H1 (cell line): Measurements from ENCODE around the gene OR5AP2. TPM values are rescaled to one million over a fixed set of nuclear protein-coding genes. Genes with fewer than 3 reads are reported as not detected.

ENCODE experiments used
- CTCF ChIA-PET: fragments of 300-600 bp; sonication (Branson Sonifier 250); formaldehyde crosslinking; loops from one replicate; lab custom pipeline; 2021; ENCODE audit not compliant: partially characterized antibody; lab: Charles Lee
- POLR2A ChIA-PET: fragments of 300-600 bp; sonication (Branson Sonifier 250); formaldehyde crosslinking; loops from one replicate; lab custom pipeline; 2021; ENCODE audit warnings: inconsistent platforms; ENCODE audit not compliant: partially characterized antibody; lab: Charles Lee
- DNase-seq, 2 experiments: peaks; one replicate each; pipeline versions ENCODE4 v3.0.0 to v3.0.0-alpha.2; 2010 to 2022; ENCODE audit warnings: low spot score in 2 of 2, low read depth in 1 of 2, mixed read lengths in 1 of 2
- FAIRE-seq: peaks from 2 replicates; lab custom pipeline; 2011; peaks lifted over from hg19 to GRCh38; lab: Jason Lieb, UNC
- H2AFZ ChIP-seq: 2 replicates; pipeline ENCODE4 v1.8.1; 2012; ENCODE audit warnings: low read length, inconsistent platforms
- H2AK5ac ChIP-seq: 2 replicates; pipeline ENCODE4 v1.6.1; 2013; ENCODE audit warnings: low read depth, low read length
- H2BK120ac ChIP-seq: replicated peaks from 2 replicates; pipeline ENCODE3; 2013; ENCODE audit warnings: low read depth, low read length, inconsistent platforms
- H2BK12ac ChIP-seq: 2 replicates; pipeline ENCODE4 v1.6.1; 2013; ENCODE audit warnings: low read depth, low read length
- H2BK15ac ChIP-seq: 2 replicates; pipeline ENCODE4 v1.6.1; 2013; ENCODE audit warnings: low read length
- H2BK20ac ChIP-seq: 2 replicates; pipeline ENCODE4 v1.6.1; 2013; ENCODE audit warnings: low read length
- H2BK5ac ChIP-seq: 2 replicates; pipeline ENCODE4 v1.6.1; 2013; ENCODE audit warnings: low read depth, low read length
- H3K14ac ChIP-seq: 2 replicates; pipeline ENCODE4 v1.6.1; 2013; ENCODE audit warnings: inconsistent platforms; ENCODE audit not compliant: insufficient read length
- H3K18ac ChIP-seq: 2 replicates; pipeline ENCODE4 v1.6.1; 2013; ENCODE audit warnings: low read length; ENCODE audit errors: extremely low read depth
- H3K23ac ChIP-seq: 2 replicates; pipeline ENCODE4 v1.6.1; 2013; ENCODE audit warnings: inconsistent platforms; ENCODE audit not compliant: insufficient read length
- H3K23me2 ChIP-seq: 2 replicates; pipeline ENCODE4 v1.6.1; 2013; ENCODE audit warnings: low read depth, low read length
- H3K27ac ChIP-seq: 2 replicates; pipeline ENCODE4 v1.6.1; 2011; ENCODE audit warnings: low read depth, low read length, inconsistent platforms
- H3K27me3 ChIP-seq, 4 experiments: replicated peaks in 1 of 4; 1 replicate in 1 of 4; 2 replicates in 3 of 4; pipeline versions ENCODE4 v1.6.1 to v1.8.1; 2011 to 2013; ENCODE audit warnings: low read length in 3 of 4, mild to moderate bottlenecking in 3 of 4, inconsistent platforms in 2 of 4, mixed read lengths in 2 of 4, moderate library complexity in 1 of 4; ENCODE audit not compliant: control insufficient read depth in 3 of 4, insufficient read depth in 3 of 4; ENCODE audit errors: extremely low read depth in 1 of 4
- H3K36me3 ChIP-seq, 4 experiments: 2 replicates each; pipeline versions ENCODE4 v1.6.1 to v1.8.1; 2011 to 2013; ENCODE audit warnings: mild to moderate bottlenecking in 4 of 4, low read length in 3 of 4, moderate library complexity in 2 of 4, control low read depth in 1 of 4, inconsistent platforms in 1 of 4; ENCODE audit not compliant: insufficient read depth in 4 of 4, control insufficient read depth in 2 of 4
- H3K4ac ChIP-seq: replicated peaks from 2 replicates; pipeline ENCODE3; 2013; ENCODE audit warnings: low read length, low read depth, mixed read lengths, inconsistent platforms; ENCODE audit not compliant: insufficient read length
- H3K4me1 ChIP-seq, 4 experiments: replicated peaks in 1 of 4; 1 replicate in 1 of 4; 2 replicates in 3 of 4; pipeline versions ENCODE4 v1.6.1 to v1.8.1; 2011 to 2013; ENCODE audit warnings: low read length in 3 of 4, inconsistent platforms in 2 of 4, mixed read lengths in 1 of 4; ENCODE audit not compliant: insufficient read depth in 4 of 4, control insufficient read depth in 3 of 4
- H3K4me2 ChIP-seq, 2 experiments: 2 replicates each; pipeline versions ENCODE4 v1.6.1 to v1.8.1; 2011 to 2013; ENCODE audit warnings: low read depth in 2 of 2, low read length in 2 of 2, control low read depth in 1 of 2, inconsistent platforms in 1 of 2, mild to moderate bottlenecking in 1 of 2; ENCODE audit not compliant: insufficient read depth in 1 of 2
- H3K4me3 ChIP-seq, 4 experiments: fragments of 200-600, 300-600 bp in 1 of 4; sonication (generic), shearing (Covaris generic), sonication (Bioruptor Twin) in 1 of 4; 2 replicates each; pipeline versions ENCODE4 v1.5.1 to v1.8.1; 2011 to 2016; ENCODE audit warnings: low read length in 4 of 4, low read depth in 3 of 4, control low read depth in 2 of 4, inconsistent platforms in 2 of 4, mild to moderate bottlenecking in 2 of 4, mixed read lengths in 1 of 4, moderate library complexity in 1 of 4; ENCODE audit not compliant: insufficient read depth in 2 of 4; ENCODE audit errors: extremely low read depth in 1 of 4
- H3K56ac ChIP-seq: replicated peaks from 2 replicates; pipeline ENCODE3; 2013; ENCODE audit warnings: low read depth, mild to moderate bottlenecking, mixed read lengths, low read length, inconsistent platforms; ENCODE audit not compliant: insufficient read length
- H3K79me1 ChIP-seq: 2 replicates; pipeline ENCODE4 v1.6.1; 2013; ENCODE audit warnings: low read depth, low read length, control low read depth
- H3K79me2 ChIP-seq, 2 experiments: 2 replicates each; pipeline versions ENCODE4 v1.6.1 to v1.8.1; 2012 to 2013; ENCODE audit warnings: low read length in 2 of 2, mild to moderate bottlenecking in 2 of 2, inconsistent platforms in 1 of 2; ENCODE audit not compliant: insufficient read depth in 2 of 2, control insufficient read depth in 1 of 2
- H3K9ac ChIP-seq, 4 experiments: replicated peaks in 1 of 4; 1 replicate in 1 of 4; 2 replicates in 3 of 4; pipeline versions ENCODE4 v1.6.1 to v1.8.1; 2011 to 2013; ENCODE audit warnings: low read depth in 3 of 4, low read length in 3 of 4, control low read depth in 2 of 4, mild to moderate bottlenecking in 2 of 4, moderate library complexity in 2 of 4, inconsistent platforms in 1 of 4; ENCODE audit errors: extremely low read depth in 1 of 4
- H3K9me3 ChIP-seq, 2 experiments: 2 replicates each; pipeline versions ENCODE4 v1.6.1 to v1.8.1; 2012 to 2013; ENCODE audit warnings: mild to moderate bottlenecking in 2 of 2, moderate library complexity in 2 of 2, control low read depth in 1 of 2, inconsistent platforms in 1 of 2, low read depth in 1 of 2, low read length in 1 of 2, mixed read lengths in 1 of 2; ENCODE audit not compliant: insufficient read depth in 2 of 2
- H4K20me1 ChIP-seq, 2 experiments: replicated peaks in 1 of 2; 2 replicates each; pipeline versions ENCODE3 to v1.8.1; 2011 to 2013; ENCODE audit warnings: inconsistent platforms in 2 of 2, low read length in 2 of 2, mild to moderate bottlenecking in 1 of 2; ENCODE audit not compliant: insufficient read depth in 2 of 2, control insufficient read depth in 1 of 2
- H4K5ac ChIP-seq: 2 replicates; pipeline ENCODE4 v1.6.1; 2013; ENCODE audit warnings: low read length, low read depth, mixed read lengths, inconsistent platforms; ENCODE audit not compliant: insufficient read length
- H4K8ac ChIP-seq: 2 replicates; pipeline ENCODE4 v1.8.0; 2013; ENCODE audit warnings: mild to moderate bottlenecking, moderate library complexity, low read length, inconsistent platforms; ENCODE audit not compliant: insufficient read depth; ENCODE audit errors: extremely low read depth
- H4K91ac ChIP-seq: replicated peaks from 2 replicates; pipeline ENCODE3; 2013; ENCODE audit warnings: low read length, mixed read lengths, inconsistent platforms; ENCODE audit not compliant: insufficient read length
- HDAC2 ChIP-seq, 2 experiments: fragments of 300-600 bp in 1 of 2; sonication (generic) in 1 of 2; IDR thresholded peaks; 2 replicates each; pipeline ENCODE4 v1.6.1; 2011 to 2012; ENCODE audit warnings: low read depth in 2 of 2, low read length in 2 of 2, mild to moderate bottlenecking in 2 of 2, moderate library complexity in 2 of 2, borderline replicate concordance in 1 of 2, inconsistent platforms in 1 of 2
- KDM5A ChIP-seq: fragments of 200-600 bp; IDR thresholded peaks from 2 replicates; pipeline ENCODE4 v1.7.1; 2012; ENCODE audit warnings: mild to moderate bottlenecking, low read length, inconsistent platforms, mixed read lengths
- POU5F1 ChIP-seq: IDR thresholded peaks from 2 replicates; pipeline ENCODE4 v1.6.1; 2011; ENCODE audit warnings: low read depth, mild to moderate bottlenecking, low read length, moderate library complexity
- RAD21 ChIP-seq, 2 experiments: IDR thresholded peaks in 1 of 2; conservative IDR thresholded peaks in 1 of 2; 2 replicates each; pipeline ENCODE4 v1.6.1; 2011; ENCODE audit warnings: low read depth in 2 of 2, low read length in 2 of 2, improper control_type of control experiment in 1 of 2, inconsistent platforms in 1 of 2, mild to moderate bottlenecking in 1 of 2, moderate library complexity in 1 of 2
- RBBP5 ChIP-seq: IDR thresholded peaks from 2 replicates; pipeline ENCODE4 v1.7.1; 2012; ENCODE audit warnings: low read depth, mild to moderate bottlenecking, inconsistent platforms, low read length, moderate library complexity, borderline replicate concordance
- SIN3A ChIP-seq, 2 experiments: IDR thresholded peaks in 1 of 2; conservative IDR thresholded peaks in 1 of 2; 2 replicates each; pipeline ENCODE4 v1.6.1; 2011 to 2012; ENCODE audit warnings: low read length in 2 of 2, improper control_type of control experiment in 1 of 2, low read depth in 1 of 2, mild to moderate bottlenecking in 1 of 2
- SP1 ChIP-seq: IDR thresholded peaks from 2 replicates; pipeline ENCODE4 v1.6.1; 2011; ENCODE audit warnings: low read depth, low read length
- TEAD4 ChIP-seq: IDR thresholded peaks from 2 replicates; pipeline ENCODE4 v1.6.1; 2012; ENCODE audit warnings: low read depth, low read length, inconsistent platforms, mixed read lengths
- WGBS, 2 experiments: shearing (Covaris generic) in 1 of 2; methylation state at CpG; one replicate each; pipeline versions ENCODE4 v1.1.6 to v1.1.7; 2013 to 2015; ENCODE audit warnings: low lambda C conversion rate in 2 of 2, mixed read lengths in 2 of 2, inconsistent platforms in 1 of 2, low coverage in 1 of 2, missing lambda C conversion rate in 1 of 2; ENCODE audit not compliant: insufficient replicate concordance in 2 of 2, insufficient coverage in 1 of 2, insufficient read length in 1 of 2; ENCODE audit errors: extremely low coverage in 1 of 2, missing lambda C conversion rate in 1 of 2; 5-methylcytosine and 5-hydroxymethylcytosine counted together
- polyA plus RNA-seq, 7 experiments: library from polyadenylated mRNA; depleted of rRNA in 3 of 7; stranded (reverse) in 5 of 7; unstranded in 2 of 7; fragments of >200 nt in 5 of 7; fragments of 200-250 nt in 2 of 7; gene quantifications; 1 replicate in 5 of 7; 2 replicates in 1 of 7; 4 replicates in 1 of 7; pipeline versions ENCODE4 v1.2.1 to v1.2.3, GENCODE V29; 2011 to 2013; ENCODE audit warnings: missing spikeins in 2 of 7, mixed read lengths in 2 of 7
- total RNA-seq: library from RNA; stranded (reverse); fragmentation: NEBNext Ultra II Directional; extraction: Animal tissue kit (Norgen Biotek cat#: 25700); gene quantifications from 2 replicates; pipeline ENCODE4 v1.2.1, GENCODE V29; 2021

The OR5AP2 gene
- total and polyA plus RNA-seq, 2 of the 8 experiments (the other 6 are each of a cell fraction or from before 2014, with no cell fraction given) = not detected

DNA sequence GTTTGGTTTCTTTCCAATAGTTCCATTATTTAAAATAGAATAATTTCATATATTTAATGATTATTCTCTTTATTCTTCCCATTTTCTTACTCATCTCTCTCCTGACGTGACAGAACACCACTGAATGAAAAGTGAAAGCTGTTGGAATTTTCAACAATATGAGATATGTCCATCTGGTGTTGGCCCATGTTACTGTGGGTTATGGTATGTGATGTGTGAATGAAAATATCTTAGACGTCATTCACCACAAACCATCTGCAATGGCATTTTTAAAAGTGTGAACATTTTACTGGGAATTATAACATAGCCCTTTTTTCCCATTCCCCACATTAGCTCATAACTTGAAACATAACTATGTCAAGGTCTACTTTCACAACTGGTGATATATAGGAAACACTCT is 16.3 kb downstream of the OR5AP2 start:
- H3K56ac ChIP-seq = no peak overlapping the region
- H3K4me1 ChIP-seq = no peaks in the 10 kb centered on the region
- no peak overlapping the region for H2BK15ac ChIP-seq
- no peaks in the 10 kb centered on the region for H3K79me2 ChIP-seq
- H3K9me3 ChIP-seq = no peaks in the 10 kb centered on the region
- no peak overlapping the region for H2AK5ac ChIP-seq
- DNase-seq (no peak), FAIRE-seq (no peak)
- no peaks in the 10 kb centered on the region for H3K36me3 ChIP-seq
- no peaks in the 10 kb centered on the region; the same call in 1 of the 2 replicates for H3K23me2 ChIP-seq
- H4K8ac ChIP-seq = no peak overlapping the region
- ChIA-PET POLR2A (interaction anchor here (1.1 kb wide), 1 partner anchor 34 kb away, joined by 3 read pairs; no protein-coding TSS in a partner anchor), CTCF (interaction anchor here (0.6 to 1.7 kb wide), 11 partner anchors 11 to 452 kb away, joined by 3 to 19 read pairs (median 4); no protein-coding TSS in a partner anchor)
- no peaks in the 10 kb centered on the region for H3K79me1 ChIP-seq
- H3K23ac ChIP-seq = no peak overlapping the region
- H4K91ac ChIP-seq = no peak overlapping the region
- no peak overlapping the region for H2BK120ac ChIP-seq
- H3K18ac ChIP-seq = no peak overlapping the region
- H3K4me2 ChIP-seq = no peak overlapping the region
- H4K20me1 ChIP-seq = no peaks in the 10 kb centered on the region
- no peak overlapping the region for H4K5ac ChIP-seq
- no peak overlapping the region for H3K27ac ChIP-seq
- H3K9ac ChIP-seq = no peak overlapping the region
- H3K4ac ChIP-seq = no peak overlapping the region
- TF ChIP-seq HDAC2 (IDR thresholded peaks at IDR 0.05; ENCODE audit: borderline replicate concordance in 1 of 2, low read depth in 2 of 2, low read length in 2 of 2) (no peak), RAD21 (IDR thresholded peaks at IDR 0.05 in 1 of 2, conservative IDR thresholded peaks at IDR 0.05 in 1 of 2; ENCODE audit: low read depth in 2 of 2, low read length in 2 of 2) (no peak), POU5F1 (no peak), KDM5A (no peak), TEAD4 (no peak), SP1 (no peak), RBBP5 (no peak), SIN3A (conservative IDR thresholded peaks at IDR 0.05 in 1 of 2, IDR thresholded peaks at IDR 0.05 in 1 of 2; ENCODE audit: low read depth in 1 of 2, low read length in 2 of 2) (no peak)
- no peak overlapping the region for H3K14ac ChIP-seq
- WGBS, 2 experiments = 95% methylated on average over 2 of the region's 2 CpGs; no CpG with 5 or more reads in 1 of the 2 experiments
- no peak overlapping the region for H2BK20ac ChIP-seq
- H2BK5ac ChIP-seq = no peak overlapping the region
- H2BK12ac ChIP-seq = no peak overlapping the region
- no peak overlapping the region for H3K4me3 ChIP-seq
- H2AFZ ChIP-seq = no peak overlapping the region
- no peaks in the 10 kb centered on the region for H3K27me3 ChIP-seq
